Uterus (tissue), 2 donors: ENCODE data around the gene EOLA2.

Experiments
- POLR2A ChIP-seq, 2 donors: fragments of 450-650 bp; IDR thresholded peaks; one replicate each; pipeline ENCODE4 v1.6.1; 2016; ENCODE audit warnings: antibody characterized with exemption in 2 of 2, mild to moderate bottlenecking in 1 of 2, moderate library complexity in 1 of 2
- TF ChIP-seq, protein P1 (sequence below), 4 experiments: fragments of 200-600 bp in 2 of 4; fragments of 450-650 bp in 2 of 4; sonication (generic) in 2 of 4; IDR thresholded peaks; one replicate each; pipeline ENCODE4 v1.5.1; 2016 to 2019; ENCODE audit warnings: antibody characterized with exemption in 4 of 4, mild to moderate bottlenecking in 2 of 4, moderate library complexity in 1 of 4

GRCh38 chrX:149910178-149910695 lies 28.1 kb downstream of the EOLA2 start:
- TF ChIP-seq POLR2A (IDR thresholded peaks at IDR 0.05) = no peak
- TF ChIP-seq, protein P1, sequence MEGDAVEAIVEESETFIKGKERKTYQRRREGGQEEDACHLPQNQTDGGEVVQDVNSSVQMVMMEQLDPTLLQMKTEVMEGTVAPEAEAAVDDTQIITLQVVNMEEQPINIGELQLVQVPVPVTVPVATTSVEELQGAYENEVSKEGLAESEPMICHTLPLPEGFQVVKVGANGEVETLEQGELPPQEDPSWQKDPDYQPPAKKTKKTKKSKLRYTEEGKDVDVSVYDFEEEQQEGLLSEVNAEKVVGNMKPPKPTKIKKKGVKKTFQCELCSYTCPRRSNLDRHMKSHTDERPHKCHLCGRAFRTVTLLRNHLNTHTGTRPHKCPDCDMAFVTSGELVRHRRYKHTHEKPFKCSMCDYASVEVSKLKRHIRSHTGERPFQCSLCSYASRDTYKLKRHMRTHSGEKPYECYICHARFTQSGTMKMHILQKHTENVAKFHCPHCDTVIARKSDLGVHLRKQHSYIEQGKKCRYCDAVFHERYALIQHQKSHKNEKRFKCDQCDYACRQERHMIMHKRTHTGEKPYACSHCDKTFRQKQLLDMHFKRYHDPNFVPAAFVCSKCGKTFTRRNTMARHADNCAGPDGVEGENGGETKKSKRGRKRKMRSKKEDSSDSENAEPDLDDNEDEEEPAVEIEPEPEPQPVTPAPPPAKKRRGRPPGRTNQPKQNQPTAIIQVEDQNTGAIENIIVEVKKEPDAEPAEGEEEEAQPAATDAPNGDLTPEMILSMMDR (IDR thresholded peaks at IDR 0.05) = no peak
